ENCODE measurements around the gene PARP9. TPM values are rescaled to one million over a fixed set of nuclear protein-coding genes. Genes with fewer than 3 reads are reported as not detected.

Gene PARP9
- 57.9 and 67.5 TPM in 2 replicates for total RNA-seq (2014; rRNA removed; shearing (Covaris generic))

GRCh38 chr3:122564155-122564912, at the start of gene PARP9, which contains the start of gene DTX3L:
PARP9 (minus strand) TSS chr3:122564300; CDS start chr3:122559620, 4,680 bp downstream.
DTX3L (plus strand) TSS chr3:122564338; CDS start chr3:122564427, 89 bp downstream.
- peak; percentile 88 for DNase-seq (ENCODE audit: low spot score)

GRCh38 chr3:122612696-122613095, 48.6 kb upstream of the PARP9 start:
- no peak for DNase-seq (ENCODE audit: low spot score)

- DNase-seq (ENCODE audit: low spot score) = peak; percentile 86
These were observed 45.9 kb upstream of the PARP9 start for GRCh38 chr3:122609798-122610559.

GRCh38 chr3:122608916-122609315, 44.8 kb upstream of the PARP9 start:
- DNase-seq (ENCODE audit: low spot score) = no peak

GRCh38 chr3:122606330-122606729, 42.2 kb upstream of the PARP9 start:
- no peak for DNase-seq (ENCODE audit: low spot score)

- DNase-seq (ENCODE audit: low spot score) = no peak
These were observed 39.0 kb upstream of the PARP9 start for GRCh38 chr3:122603056-122603455.

GRCh38 chr3:122602011-122602710, 38.1 kb upstream of the PARP9 start:
- DNase-seq (ENCODE audit: low spot score) = no peak

GRCh38 chr3:122598556-122598955, 34.5 kb upstream of the PARP9 start:
- no peak for DNase-seq (ENCODE audit: low spot score)

GRCh38 chr3:122598151-122598550, 34.1 kb upstream of the PARP9 start:
- DNase-seq (ENCODE audit: low spot score) = no peak

GRCh38 chr3:122594025-122594424, 29.9 kb upstream of the PARP9 start:
- no peak for DNase-seq (ENCODE audit: low spot score)

- DNase-seq (ENCODE audit: low spot score) = no peak
These were observed 26.5 kb upstream of the PARP9 start for GRCh38 chr3:122590610-122591009.

GRCh38 chr3:122589297-122589696, 25.2 kb upstream of the PARP9 start:
- DNase-seq (ENCODE audit: low spot score) = no peak

GRCh38 chr3:122587572-122587971, 23.5 kb upstream of the PARP9 start:
- no peak for DNase-seq (ENCODE audit: low spot score)

- DNase-seq (ENCODE audit: low spot score) = no peak
These were observed 22.8 kb upstream of the PARP9 start for GRCh38 chr3:122586773-122587485.

GRCh38 chr3:122586098-122586497, 22.0 kb upstream of the PARP9 start:
- no peak for DNase-seq (ENCODE audit: low spot score)

- no peak for DNase-seq (ENCODE audit: low spot score)
These were observed 18.3 kb upstream of the PARP9 start for GRCh38 chr3:122582390-122582789.

GRCh38 chr3:122581622-122582021, 17.5 kb upstream of the PARP9 start:
- no peak for DNase-seq (ENCODE audit: low spot score)

GRCh38 chr3:122580470-122580869, 16.4 kb upstream of the PARP9 start:
- no peak for DNase-seq (ENCODE audit: low spot score)

GRCh38 chr3:122578069-122578740, 14.1 kb upstream of the PARP9 start:
- no peak for DNase-seq (ENCODE audit: low spot score)

GRCh38 chr3:122577409-122578031, 13.4 kb upstream of the PARP9 start, which contains the start of gene PARP15:
PARP15 (plus strand) TSS chr3:122577650; CDS start chr3:122577668, 18 bp downstream.
- DNase-seq (ENCODE audit: low spot score) = no peak

Measured in H4 (cell line).